IMR-90 (cell line): ENCODE measurements around the gene NUB1. TPM values are rescaled to one million over a fixed set of nuclear protein-coding genes. Genes with fewer than 3 reads are reported as not detected.
A peak's percentile ranks its signal among the peaks of the same experiment; 100 is the strongest.

Experiments
- ATAC-seq: fragments of 200-7000 bp; cut with Tn5 transposase; 2 replicates; pipeline ENCODE4 v1.9.1; 2020; ENCODE audit warnings: low read depth, mild to moderate bottlenecking, moderate library complexity
- BruUV-seq: library from RNA; stranded (reverse); fragments of 400-500 nt; replicated peaks from 2 replicates; lab custom pipeline; 2021; lab: Mats Ljungman, UMichigan
- CTCF ChIA-PET: fragments of 300-600 bp; formaldehyde crosslinking; extraction: SDS; loops from one replicate; lab custom pipeline; 2021; ENCODE audit warnings: antibody characterized with exemption; lab: Yijun Ruan, JAX
- POLR2A ChIA-PET: fragments of 300-600 bp; sonication (Branson Sonifier 250); formaldehyde crosslinking; loops from one replicate; lab custom pipeline; 2022; ENCODE audit warnings: antibody characterized with exemption; ENCODE audit not compliant: unreplicated experiment; lab: Charles Lee
- DNase-seq: peaks from one replicate; pipeline ENCODE4 v3.0.0; 2013
- H2AFZ ChIP-seq: replicated peaks from 2 replicates; pipeline ENCODE3; 2013; ENCODE audit warnings: low read length, mild to moderate bottlenecking; ENCODE audit not compliant: poor library complexity
- H2AK5ac ChIP-seq: 2 replicates; pipeline ENCODE4 v1.6.1; 2013; ENCODE audit warnings: low read depth, low read length, inconsistent platforms
- H2AK9ac ChIP-seq: replicated peaks from 2 replicates; pipeline ENCODE3; 2013; ENCODE audit warnings: mild to moderate bottlenecking, low read depth, low read length, moderate library complexity; ENCODE audit not compliant: poor library complexity
- H2BK120ac ChIP-seq: 2 replicates; pipeline ENCODE4 v1.6.1; 2013; ENCODE audit warnings: low read depth, low read length, inconsistent platforms
- H2BK15ac ChIP-seq: 3 replicates; pipeline ENCODE4 v1.6.1; 2013; ENCODE audit warnings: low read depth, low read length, inconsistent platforms
- H2BK20ac ChIP-seq: 2 replicates; pipeline ENCODE4 v1.6.1; 2013; ENCODE audit warnings: low read depth, mild to moderate bottlenecking, inconsistent platforms, low read length, moderate library complexity
- H2BK5ac ChIP-seq: 2 replicates; pipeline ENCODE4 v1.6.1; 2013; ENCODE audit warnings: mild to moderate bottlenecking, low read depth, low read length, inconsistent platforms; ENCODE audit not compliant: poor library complexity, severe bottlenecking
- H3K14ac ChIP-seq: replicated peaks from 2 replicates; pipeline ENCODE4 v1.6.1; 2013; ENCODE audit warnings: low read depth, low read length, inconsistent platforms
- H3K18ac ChIP-seq: 2 replicates; pipeline ENCODE4 v1.6.1; 2013; ENCODE audit warnings: low read depth, low read length, control low read depth
- H3K23ac ChIP-seq: 2 replicates; pipeline ENCODE4 v1.6.1; 2013; ENCODE audit warnings: low read depth, low read length, inconsistent platforms
- H3K27ac ChIP-seq: 2 replicates; pipeline ENCODE4 v1.5.1; 2013; ENCODE audit warnings: mild to moderate bottlenecking, control low read depth, low read length; ENCODE audit not compliant: insufficient read depth
- H3K27me3 ChIP-seq: 2 replicates; pipeline ENCODE4 v1.6.1; 2013; ENCODE audit warnings: low read length; ENCODE audit not compliant: control insufficient read depth, insufficient read depth
- H3K36me3 ChIP-seq: 2 replicates; pipeline ENCODE4 v1.6.1; 2013; ENCODE audit warnings: low read length, mixed read lengths; ENCODE audit not compliant: control insufficient read depth, insufficient read depth
- H3K4ac ChIP-seq: 2 replicates; pipeline ENCODE4 v1.6.1; 2013; ENCODE audit warnings: low read depth, low read length, inconsistent platforms
- H3K4me1 ChIP-seq: 2 replicates; pipeline ENCODE4 v1.6.1; 2013; ENCODE audit warnings: low read length, mixed read lengths; ENCODE audit not compliant: control insufficient read depth, insufficient read depth
- H3K4me2 ChIP-seq: 2 replicates; pipeline ENCODE4 v1.6.1; 2013; ENCODE audit warnings: low read depth, mild to moderate bottlenecking, control low read depth, low read length, moderate library complexity
- H3K4me3 ChIP-seq: 2 replicates; pipeline ENCODE4 v1.5.1; 2013; ENCODE audit warnings: low read depth, mild to moderate bottlenecking, control low read depth, low read length, moderate library complexity; ENCODE audit not compliant: insufficient read depth
- H3K56ac ChIP-seq: 2 replicates; pipeline ENCODE4 v1.6.1; 2013; ENCODE audit warnings: low read length, inconsistent platforms; ENCODE audit not compliant: insufficient read depth; ENCODE audit errors: extremely low read depth
- H3K79me1 ChIP-seq, 2 experiments: 2 replicates each; pipeline ENCODE4 v1.6.1; 2013; ENCODE audit warnings: low read length in 2 of 2, inconsistent platforms in 1 of 2, low read depth in 1 of 2
- H3K9ac ChIP-seq: 2 replicates; pipeline ENCODE4 v1.6.1; 2013; ENCODE audit warnings: low read depth, low read length, control low read depth
- H3K9me1 ChIP-seq: 2 replicates; pipeline ENCODE4 v1.6.1; 2013; ENCODE audit warnings: low read length, inconsistent platforms; ENCODE audit not compliant: insufficient read depth
- H3K9me3 ChIP-seq: 2 replicates; pipeline ENCODE4 v1.6.1; 2013; ENCODE audit warnings: low read length; ENCODE audit not compliant: control insufficient read depth, insufficient read depth
- H4K20me1 ChIP-seq: 2 replicates; pipeline ENCODE4 v1.6.1; 2013; ENCODE audit warnings: low read length, inconsistent platforms; ENCODE audit not compliant: insufficient read depth
- H4K5ac ChIP-seq: 2 replicates; pipeline ENCODE4 v1.6.1; 2013; ENCODE audit warnings: mild to moderate bottlenecking, low read depth, low read length, control low read depth
- H4K8ac ChIP-seq, 2 experiments: 2 replicates each; pipeline ENCODE4 v1.6.1; 2013; ENCODE audit warnings: low read depth in 2 of 2, low read length in 2 of 2, control low read depth in 1 of 2, inconsistent platforms in 1 of 2
- H4K91ac ChIP-seq: 2 replicates; pipeline ENCODE4 v1.6.1; 2013; ENCODE audit warnings: low read depth, low read length, inconsistent platforms; ENCODE audit not compliant: insufficient read depth
- BHLHE40 ChIP-seq: fragments of 150-350 bp; IDR thresholded peaks from 2 replicates; pipeline ENCODE4 v1.6.1; 2016; ENCODE audit warnings: mild to moderate bottlenecking, low read depth, low read length
- CEBPB ChIP-seq: IDR thresholded peaks from 2 replicates; pipeline ENCODE4 v1.6.1; 2012; ENCODE audit warnings: low read depth, low read length, improper control_type of control experiment
- ELK1 ChIP-seq: fragments of 150-350 bp; IDR thresholded peaks from 2 replicates; pipeline ENCODE4 v1.6.1; 2016; ENCODE audit warnings: low read depth, mild to moderate bottlenecking, low read length, moderate library complexity, borderline replicate concordance
- FOS ChIP-seq: fragments of 150-350 bp; IDR thresholded peaks from 2 replicates; pipeline ENCODE4 v1.6.1; 2016; ENCODE audit warnings: low read depth, low read length
- MAFK ChIP-seq: IDR thresholded peaks from 2 replicates; pipeline ENCODE4 v1.6.1; 2012; ENCODE audit warnings: low read depth, low read length, improper control_type of control experiment
- MAZ ChIP-seq: IDR thresholded peaks from 2 replicates; pipeline ENCODE4 v1.6.1; 2012; ENCODE audit warnings: low read depth, mild to moderate bottlenecking, low read length, improper control_type of control experiment, moderate library complexity, borderline replicate concordance
- MXI1 ChIP-seq: IDR thresholded peaks from 2 replicates; pipeline ENCODE4 v1.6.1; 2012; ENCODE audit warnings: low read depth, mild to moderate bottlenecking, low read length, moderate library complexity, borderline replicate concordance
- POLR2A ChIP-seq: IDR thresholded peaks from 2 replicates; pipeline ENCODE4 v1.6.1; 2012; ENCODE audit warnings: mild to moderate bottlenecking, low read depth, low read length
- RAD21 ChIP-seq: IDR thresholded peaks from 2 replicates; pipeline ENCODE4 v1.6.1; 2012; ENCODE audit warnings: low read length, improper control_type of control experiment
- RCOR1 ChIP-seq: IDR thresholded peaks from 2 replicates; pipeline ENCODE4 v1.6.1; 2012; ENCODE audit warnings: mild to moderate bottlenecking, low read length, improper control_type of control experiment; ENCODE audit not compliant: insufficient replicate concordance
- SMC3 ChIP-seq: fragments of 150-350 bp; IDR thresholded peaks from 2 replicates; pipeline ENCODE4 v1.6.1; 2016; ENCODE audit warnings: low read depth, mild to moderate bottlenecking, antibody characterized with exemption, low read length, moderate library complexity
- WGBS, 2 experiments: methylation state at CpG; one replicate each; pipeline versions ENCODE4 v1.1.5 to v1.1.7; 2013; ENCODE audit warnings: missing lambda C conversion rate in 2 of 2; ENCODE audit not compliant: insufficient read length in 1 of 2; ENCODE audit errors: extremely low coverage in 2 of 2; 5-methylcytosine and 5-hydroxymethylcytosine counted together
- dilution Hi-C: fragments of 300-500 bp; cut with HindIII; formaldehyde crosslinking; loops from one replicate; pipeline ENCODE4 v1.14.3; 2018; ENCODE audit warnings: low sequenced_read_pairs; ENCODE audit not compliant: unreplicated experiment
- in situ Hi-C: fragments of 300-500 bp; cut with MboI; formaldehyde crosslinking; loops from 3 replicates; pipeline ENCODE4 v1.14.3; 2019; ENCODE audit warnings: low sequenced_read_pairs, inconsistent platforms, mixed read lengths
- intact Hi-C: fragments of 100-400 bp; cut with micrococcal nuclease; formaldehyde crosslinking; loops from 2 replicates; pipeline ENCODE4 v1.10.0; 2022
- polyA plus RNA-seq, 3 experiments: library from polyadenylated mRNA; depleted of rRNA; stranded (reverse); fragments of >200 nt; gene quantifications; 2 replicates each; pipeline ENCODE4 v1.2.3, GENCODE V29; 2012; ENCODE audit warnings: low replicate concordance in 1 of 3
- total RNA-seq: library from RNA; depleted of rRNA; stranded (reverse); fragments of >200 nt; gene quantifications from 2 replicates; pipeline ENCODE4 v1.2.3, GENCODE V29; 2012
- TF ChIP-seq, protein P1 (sequence below): fragments of 150-350 bp; IDR thresholded peaks from 2 replicates; pipeline ENCODE4 v1.6.1; 2017; ENCODE audit warnings: mild to moderate bottlenecking, antibody characterized with exemption, low read length, low read depth
- TF ChIP-seq, protein P2 (sequence below): conservative IDR thresholded peaks from 2 replicates; pipeline ENCODE4 v1.5.1; 2012; ENCODE audit warnings: mild to moderate bottlenecking, low read depth, low read length, improper control_type of control experiment

Gene NUB1
- total and polyA plus RNA-seq, 2 of the 4 experiments (the other 2 are of a cell fraction), result 20.1 to 29.7 TPM

GRCh38 chr7:151394076-151395035, 52.7 kb downstream of the NUB1 start:
- Histone ChIP-seq H2BK15ac (no peak overlapping the region), H3K27ac (no peak overlapping the region), H4K5ac (no peak overlapping the region), H4K8ac (no peak overlapping the region), H2BK120ac (no peak overlapping the region), H2AK5ac (no peak overlapping the region), H2BK20ac (no peak overlapping the region), H4K20me1 (no peaks in the 10 kb centered on the region), H3K14ac (no peak overlapping the region), H2AK9ac (no peak overlapping the region), H3K36me3 (no peaks in the 10 kb centered on the region), H3K18ac (no peak overlapping the region), H2AFZ (peak overlapping the region; percentile 33), H3K9me1 (no peaks in the 10 kb centered on the region), H4K91ac (no peak overlapping the region), H3K79me1 (no peaks in the 10 kb centered on the region), H3K9ac (no peak overlapping the region), H3K27me3 (peaks cover 22% of the 10 kb centered on the region), H3K9me3 (no peaks in the 10 kb centered on the region), H3K4me1 (no peaks in the 10 kb centered on the region), H3K4ac (no peak overlapping the region), H3K23ac (no peak overlapping the region), H2BK5ac (no peak overlapping the region), H3K4me2 (no peak overlapping the region), H3K56ac (no peak overlapping the region), H3K4me3 (no peak overlapping the region)
- no TSS peak for BruUV-seq
- in situ Hi-C loops (no loop called here), dilution Hi-C loops (no loop called here), intact Hi-C loops (no loop called here)
- ChIA-PET CTCF (no interaction called here), POLR2A (no interaction called here)
- WGBS, 2 experiments, result 89% methylated on average over 14 of the region's 35 CpGs; no CpG with 5 or more reads in 1 of the 2 experiments
- TF ChIP-seq BHLHE40, result no peak
- no peak for TF ChIP-seq MAZ
- TF ChIP-seq ELK1, result no peak
- TF ChIP-seq RCOR1, result no peak
- no peak for TF ChIP-seq MXI1
- TF ChIP-seq SMC3, result no peak
- no peak for TF ChIP-seq RAD21
- TF ChIP-seq, protein P1, sequence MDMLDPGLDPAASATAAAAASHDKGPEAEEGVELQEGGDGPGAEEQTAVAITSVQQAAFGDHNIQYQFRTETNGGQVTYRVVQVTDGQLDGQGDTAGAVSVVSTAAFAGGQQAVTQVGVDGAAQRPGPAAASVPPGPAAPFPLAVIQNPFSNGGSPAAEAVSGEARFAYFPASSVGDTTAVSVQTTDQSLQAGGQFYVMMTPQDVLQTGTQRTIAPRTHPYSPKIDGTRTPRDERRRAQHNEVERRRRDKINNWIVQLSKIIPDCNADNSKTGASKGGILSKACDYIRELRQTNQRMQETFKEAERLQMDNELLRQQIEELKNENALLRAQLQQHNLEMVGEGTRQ, result no peak
- no peak for TF ChIP-seq POLR2A
- TF ChIP-seq FOS, result no peak
- TF ChIP-seq MAFK, result no peak
- TF ChIP-seq CEBPB, result no peak
- TF ChIP-seq, protein P2, sequence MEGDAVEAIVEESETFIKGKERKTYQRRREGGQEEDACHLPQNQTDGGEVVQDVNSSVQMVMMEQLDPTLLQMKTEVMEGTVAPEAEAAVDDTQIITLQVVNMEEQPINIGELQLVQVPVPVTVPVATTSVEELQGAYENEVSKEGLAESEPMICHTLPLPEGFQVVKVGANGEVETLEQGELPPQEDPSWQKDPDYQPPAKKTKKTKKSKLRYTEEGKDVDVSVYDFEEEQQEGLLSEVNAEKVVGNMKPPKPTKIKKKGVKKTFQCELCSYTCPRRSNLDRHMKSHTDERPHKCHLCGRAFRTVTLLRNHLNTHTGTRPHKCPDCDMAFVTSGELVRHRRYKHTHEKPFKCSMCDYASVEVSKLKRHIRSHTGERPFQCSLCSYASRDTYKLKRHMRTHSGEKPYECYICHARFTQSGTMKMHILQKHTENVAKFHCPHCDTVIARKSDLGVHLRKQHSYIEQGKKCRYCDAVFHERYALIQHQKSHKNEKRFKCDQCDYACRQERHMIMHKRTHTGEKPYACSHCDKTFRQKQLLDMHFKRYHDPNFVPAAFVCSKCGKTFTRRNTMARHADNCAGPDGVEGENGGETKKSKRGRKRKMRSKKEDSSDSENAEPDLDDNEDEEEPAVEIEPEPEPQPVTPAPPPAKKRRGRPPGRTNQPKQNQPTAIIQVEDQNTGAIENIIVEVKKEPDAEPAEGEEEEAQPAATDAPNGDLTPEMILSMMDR, result no peak
- ATAC-seq (no peak), DNase-seq (no peak)
